K562 (cell line): ENCODE measurements around the gene DOCK6. TPM values are rescaled to one million over a fixed set of nuclear protein-coding genes. Genes with fewer than 3 reads are reported as not detected.

Source experiments
- ATAC-seq: fragments of 200-7000 bp; cut with Tn5 transposase; 3 replicates; pipeline ENCODE4 v1.9.1; 2020; ENCODE audit warnings: moderate library complexity
- BruUV-seq: library from RNA; stranded (reverse); fragments of 400-500 nt; replicated peaks from 2 replicates; lab custom pipeline; 2021; lab: Mats Ljungman, UMichigan
- CTCF ChIA-PET: fragments of 300-600 bp; formaldehyde crosslinking; extraction: SDS; loops from one replicate; lab custom pipeline; 2021; ENCODE audit warnings: low intra/inter-chr PET ratio; lab: Yijun Ruan, JAX
- POLR2A ChIA-PET: fragments of 300-600, 350-650 bp; sonication (Branson Sonifier 250); formaldehyde crosslinking; extraction: SDS; loops from one replicate; lab custom pipeline; 2021; ENCODE audit warnings: antibody characterized with exemption, inconsistent platforms; lab: Yijun Ruan, JAX
- DNase-seq, 4 experiments: peaks; one replicate each; pipeline versions ENCODE4 v3.0.0 to v3.0.0-alpha.2; 2011 to 2018; ENCODE audit warnings: low spot score in 3 of 4, mixed read lengths in 3 of 4; ENCODE audit errors: extremely low read depth in 1 of 4
- FAIRE-seq: peaks from 2 replicates; lab custom pipeline; 2011; peaks lifted over from hg19 to GRCh38; lab: Jason Lieb, UNC
- H2AFZ ChIP-seq: 2 replicates; pipeline ENCODE4 v1.6.0; 2011; ENCODE audit warnings: low read depth, low read length, control low read depth, inconsistent platforms
- H3K27ac ChIP-seq: fragments of 200-600 bp; 3 replicates; pipeline ENCODE4 v1.8.0; 2011; ENCODE audit warnings: low read depth, mild to moderate bottlenecking, control low read depth, inconsistent platforms, low read length, moderate library complexity, mixed read lengths; ENCODE audit errors: extremely low read depth
- H3K27me3 ChIP-seq, 2 experiments: fragments of 300-600 bp in 1 of 2; 2 replicates in 1 of 2; 3 replicates in 1 of 2; pipeline versions ENCODE4 v1.6.0 to v1.8.0; 2011; ENCODE audit warnings: inconsistent platforms in 2 of 2, low read length in 2 of 2, mild to moderate bottlenecking in 1 of 2, mixed read lengths in 1 of 2, moderate library complexity in 1 of 2; ENCODE audit not compliant: control insufficient read depth in 2 of 2, insufficient read depth in 2 of 2
- H3K36me3 ChIP-seq: fragments of 300-600 bp; 3 replicates; pipeline ENCODE4 v1.8.0; 2011; ENCODE audit warnings: mild to moderate bottlenecking, low read length, inconsistent platforms; ENCODE audit not compliant: control insufficient read depth, insufficient read depth
- H3K4me1 ChIP-seq, 2 experiments: fragments of 200-600 bp in 1 of 2; replicated peaks in 1 of 2; 2 replicates in 1 of 2; 3 replicates in 1 of 2; pipeline versions ENCODE4 v1.5.1 to v1.8.0; 2011; ENCODE audit warnings: inconsistent platforms in 2 of 2, low read length in 2 of 2, mild to moderate bottlenecking in 1 of 2, mixed read lengths in 1 of 2, moderate library complexity in 1 of 2; ENCODE audit not compliant: control insufficient read depth in 2 of 2, insufficient read depth in 2 of 2
- H3K4me2 ChIP-seq: 2 replicates; pipeline ENCODE4 v1.6.1; 2011; ENCODE audit warnings: low read length, control low read depth, inconsistent platforms, mixed read lengths; ENCODE audit not compliant: insufficient read depth
- H3K4me3 ChIP-seq: fragments of 200-600 bp; sonication (generic), shearing (Covaris generic); 2 replicates; pipeline ENCODE4 v1.5.1; 2016; ENCODE audit warnings: control low read depth, inconsistent platforms
- H3K79me2 ChIP-seq: fragments of 200-600 bp; 3 replicates; pipeline ENCODE4 v1.8.0; 2011; ENCODE audit warnings: low read length, inconsistent platforms; ENCODE audit not compliant: control insufficient read depth, insufficient read depth
- H3K9ac ChIP-seq, 2 experiments: 2 replicates each; pipeline versions ENCODE4 v1.6.0 to v1.6.1; 2011; ENCODE audit warnings: low read depth in 2 of 2, low read length in 2 of 2, control low read depth in 1 of 2, inconsistent platforms in 1 of 2, mild to moderate bottlenecking in 1 of 2, mixed read lengths in 1 of 2; ENCODE audit not compliant: insufficient read depth in 1 of 2
- H3K9me1 ChIP-seq: one replicate; pipeline ENCODE4 v1.6.0; 2011; ENCODE audit warnings: inconsistent platforms, mild to moderate bottlenecking, low read length, moderate library complexity; ENCODE audit not compliant: control insufficient read depth, insufficient read depth
- H3K9me3 ChIP-seq: replicated peaks from 2 replicates; pipeline ENCODE4 v1.5.1; 2011; ENCODE audit warnings: low read depth, low read length, inconsistent platforms; ENCODE audit not compliant: control insufficient read depth, insufficient read depth
- H4K20me1 ChIP-seq: replicated peaks from 2 replicates; pipeline ENCODE4 v1.6.1; 2011; ENCODE audit warnings: low read length, inconsistent platforms, mixed read lengths; ENCODE audit not compliant: control insufficient read depth, insufficient read depth
- ASH1L ChIP-seq: fragments of 450-650 bp; IDR thresholded peaks from 2 replicates; pipeline ENCODE4 v1.6.1; 2018; ENCODE audit warnings: borderline replicate concordance, mild to moderate bottlenecking, low read depth; ENCODE audit not compliant: partially characterized antibody
- CGGBP1 ChIP-seq: fragments of 250-450 bp; sonication (Bioruptor Pico); IDR thresholded peaks from 2 replicates; pipeline ENCODE4 v1.9.0; 2021; ENCODE audit warnings: mild to moderate bottlenecking
- CHAMP1 ChIP-seq: fragments of 450-650 bp; IDR thresholded peaks from 2 replicates; pipeline ENCODE4 v1.6.1; 2016; ENCODE audit warnings: mild to moderate bottlenecking
- CHD1 ChIP-seq: fragments of 200-600 bp; sonication (generic); IDR thresholded peaks from one replicate; pipeline ENCODE4 v1.6.1; 2012; ENCODE audit warnings: mild to moderate bottlenecking, moderate library complexity, low read length, inconsistent platforms
- CXXC5 ChIP-seq: fragments of 250-450 bp; sonication (Bioruptor Pico); IDR thresholded peaks from 2 replicates; pipeline ENCODE4 v1.8.0; 2022; ENCODE audit warnings: inconsistent platforms, mild to moderate bottlenecking, moderate library complexity
- E2F5 ChIP-seq: sonication (generic); formaldehyde crosslinking; IDR thresholded peaks from 2 replicates; pipeline ENCODE4 v1.8.0; 2022; ENCODE audit warnings: mild to moderate bottlenecking, missing genetic modification reagents
- FIP1L1 ChIP-seq: fragments of 200-400 bp; formaldehyde crosslinking; IDR thresholded peaks from 2 replicates; pipeline ENCODE4 v1.6.1; 2018; ENCODE audit warnings: mild to moderate bottlenecking, low read depth, low read length; ENCODE audit not compliant: poor library complexity, severe bottlenecking
- GTF2F1 ChIP-seq: IDR thresholded peaks from 2 replicates; pipeline ENCODE4 v1.6.1; 2011; ENCODE audit warnings: low read depth, low read length, improper control_type of control experiment
- JUND ChIP-seq, 2 experiments: IDR thresholded peaks; 2 replicates in 1 of 2; 3 replicates in 1 of 2; pipeline ENCODE4 v1.6.1; 2011; ENCODE audit warnings: borderline replicate concordance in 2 of 2, low read depth in 2 of 2, low read length in 2 of 2, improper control_type of control experiment in 1 of 2, missing biosample characterization in 1 of 2, missing genetic modification characterization in 1 of 2, missing genetic modification reagents in 1 of 2
- MXD1 ChIP-seq: fragments of 250-450 bp; sonication (Bioruptor Pico); IDR thresholded peaks from 2 replicates; pipeline ENCODE4 v1.8.0; 2021; ENCODE audit warnings: borderline replicate concordance, mild to moderate bottlenecking, moderate library complexity; ENCODE audit not compliant: poor library complexity, severe bottlenecking
- RBM22 ChIP-seq: fragments of 200-400 bp; formaldehyde crosslinking; IDR thresholded peaks from 2 replicates; pipeline ENCODE4 v1.6.1; 2018; ENCODE audit warnings: low read length, low read depth; ENCODE audit not compliant: poor library complexity, severe bottlenecking
- SETDB1 ChIP-seq: IDR thresholded peaks from one replicate; pipeline ENCODE4 v1.6.1; 2012; ENCODE audit warnings: low read length, control low read depth, inconsistent platforms
- THAP7 ChIP-seq: fragments of 250-450 bp; sonication (Bioruptor Pico); IDR thresholded peaks from 2 replicates; pipeline ENCODE4 v1.5.0; 2021
- ZEB2 ChIP-seq: fragments of 450-650 bp; IDR thresholded peaks from 2 replicates; pipeline ENCODE4 v1.6.1; 2016
- ZKSCAN1 ChIP-seq: fragments of 150-350 bp; IDR thresholded peaks from 2 replicates; pipeline ENCODE4 v1.6.1; 2016; ENCODE audit warnings: low read depth, low read length
- ZNF232 ChIP-seq: sonication (generic); formaldehyde crosslinking; IDR thresholded peaks from 2 replicates; pipeline ENCODE4 v1.8.0; 2022; ENCODE audit warnings: mild to moderate bottlenecking, missing genetic modification reagents
- ZNF274 ChIP-seq: IDR thresholded peaks from 2 replicates; pipeline ENCODE4 v1.6.1; 2011; ENCODE audit warnings: low read depth, mild to moderate bottlenecking, low read length, moderate library complexity, borderline replicate concordance
- ZNF431 ChIP-seq: sonication (generic); formaldehyde crosslinking; IDR thresholded peaks from 2 replicates; pipeline ENCODE4 v1.8.0; 2022; ENCODE audit warnings: mild to moderate bottlenecking, missing genetic modification reagents
- WGBS: fragments of 100-300 bp; shearing (Covaris generic); methylation state at CpG from one replicate; pipeline ENCODE4 v1.1.6; 2016; ENCODE audit warnings: low coverage, mixed read lengths; ENCODE audit not compliant: insufficient coverage; ENCODE audit errors: missing lambda C conversion rate; 5-methylcytosine and 5-hydroxymethylcytosine counted together
- in situ Hi-C: fragments of 300-500 bp; cut with MboI; formaldehyde crosslinking; loops from 4 replicates; pipeline ENCODE4 v1.15.0; 2018; ENCODE audit warnings: inconsistent platforms, mixed read lengths
- intact Hi-C: fragments of 100-400 bp; cut with micrococcal nuclease; formaldehyde crosslinking; loops from 2 replicates; pipeline ENCODE4 v1.14.2; 2022
- polyA plus RNA-seq, 8 experiments: library from polyadenylated mRNA; depleted of rRNA in 4 of 8; stranded (reverse) in 5 of 8; unstranded in 3 of 8; fragments of >200 nt; fragmentation: Nextera tagmentation in 2 of 8; fragmentation: Illumina TruSeq in 1 of 8; extraction: Ambion mirVana in 2 of 8; extraction: Trizol in 1 of 8; gene quantifications; 2 replicates each; pipeline versions ENCODE4 v1.2.1 to v1.2.3, GENCODE V29; 2011 to 2014; ENCODE audit warnings: inconsistent platforms in 1 of 8, missing spikeins in 1 of 8
- total RNA-seq, 7 experiments: library from RNA; depleted of rRNA in 6 of 7; stranded (reverse); fragments of >200 nt in 6 of 7; fragmentation: Illumina TruSeq in 2 of 7; extraction: Trizol in 2 of 7; gene quantifications; 2 replicates each; pipeline versions ENCODE4 v1.2.1 to v1.2.3, GENCODE V29; 2011 to 2021; ENCODE audit warnings: low replicate concordance in 1 of 7

The DOCK6 gene
- total and polyA plus RNA-seq, 9 of the 15 experiments (the other 6 are each of a cell fraction or from before 2014, with no cell fraction given): 0.35 to 19.3 (median 3.8) TPM

GRCh38 chr19:11233073-11233472 is 29.3 kb downstream of the DOCK6 start:
- CTCF ChIA-PET: no interaction called here
- H3K79me2 ChIP-seq: no peaks in the 10 kb centered on the region
- POLR2A ChIA-PET: no interaction called here
- no peaks in the 10 kb centered on the region for H3K9me3 ChIP-seq
- H3K9me1 ChIP-seq: no peaks in the 10 kb centered on the region
- no peak overlapping the region for H3K27ac ChIP-seq
- in situ Hi-C loops (no loop called here), intact Hi-C loops (no loop called here)
- ATAC-seq: no peak
- no peak for DNase-seq
- FAIRE-seq: no peak
- no peak for TF ChIP-seq THAP7 (CRISPR knock-in tag)
- TF ChIP-seq CXXC5 (CRISPR knock-in tag): no peak
- TF ChIP-seq ZNF232 (CRISPR knock-in tag): no peak
- no peak for TF ChIP-seq ZEB2
- TF ChIP-seq JUND (IDR thresholded peaks at IDR 0.05; ENCODE audit: borderline replicate concordance, low read depth, low read length): no peak
- no peak for TF ChIP-seq JUND (tag; IDR thresholded peaks at IDR 0.05; ENCODE audit: borderline replicate concordance, low read depth, low read length)
- no peak for TF ChIP-seq FIP1L1
- TF ChIP-seq GTF2F1: no peak
- TF ChIP-seq CGGBP1 (CRISPR knock-in tag): no peak
- no peak for TF ChIP-seq RBM22
- TF ChIP-seq MXD1: no peak
- no peak for TF ChIP-seq ASH1L
- no peak for TF ChIP-seq E2F5 (CRISPR knock-in tag)
- no peak for TF ChIP-seq ZNF431 (CRISPR knock-in tag)
- no peak for TF ChIP-seq SETDB1
- TF ChIP-seq ZNF274: no peak
- no peak for TF ChIP-seq ZKSCAN1
- TF ChIP-seq CHD1: no peak
- no peak for TF ChIP-seq CHAMP1
- 62% methylated on average over 15 of the region's 15 CpGs for WGBS
- no peaks in the 10 kb centered on the region for H3K27me3 ChIP-seq
- H3K4me1 ChIP-seq: peaks cover 0 to 17% of the 10 kb centered on the region in 2 experiments; a peak in 1 of 5 replicates
- no peak overlapping the region for H3K4me2 ChIP-seq
- H2AFZ ChIP-seq: no peak overlapping the region
- 0 out of 3 replicates have a peak, but pooled peaks cover 3% of the 10 kb centered on the region for H3K36me3 ChIP-seq
- H3K4me3 ChIP-seq: no peak overlapping the region
- no peaks in the 10 kb centered on the region for H4K20me1 ChIP-seq
- H3K9ac ChIP-seq: no peak overlapping the region
- BruUV-seq: no TSS peak
